ENCODE results near the gene FNDC3B.

The FNDC3B gene

GRCh38 chr3:172388412-172389078 is 349.2 kb downstream of the FNDC3B start:
- no peak overlapping the region for H3K9ac ChIP-seq (ENCODE audit: low read length in 5 of 5)
- H3K36me3 ChIP-seq (ENCODE audit: control insufficient read depth in 5 of 5, insufficient read depth in 5 of 5, low read length in 5 of 5) = peaks cover 2 to 16% (median 10%) of the 10 kb centered on the region in 5 donors
- no peaks in the 10 kb centered on the region for H3K27me3 ChIP-seq (ENCODE audit: control insufficient read depth in 5 of 5, insufficient read depth in 4 of 5, low read length in 5 of 5)
- H3K27ac ChIP-seq (ENCODE audit: low read depth, low read length) = no peak overlapping the region
- no peak overlapping the region for H3K4me3 ChIP-seq (ENCODE audit: low read depth in 1 of 5, low read length in 5 of 5)
- H3K4me1 ChIP-seq (ENCODE audit: control insufficient read depth in 5 of 5, insufficient read depth in 5 of 5, low read length in 5 of 5) = peaks cover 0 to 9% (median 4%) of the 10 kb centered on the region in 5 donors
- no peaks in the 10 kb centered on the region for H3K9me3 ChIP-seq (ENCODE audit: control insufficient read depth in 5 of 5, low read length in 5 of 5)

GRCh38 chr3:172390792-172391191 is 351.4 kb downstream of the FNDC3B start:
- Histone ChIP-seq H3K27ac (ENCODE audit: low read depth, low read length) (no peak overlapping the region), H3K9me3 (ENCODE audit: control insufficient read depth in 5 of 5, low read length in 5 of 5) (no peaks in the 10 kb centered on the region)

GRCh38 chr3:172391592-172392302 is 352.4 kb downstream of the FNDC3B start:
- Histone ChIP-seq H3K9ac (ENCODE audit: low read length in 5 of 5) (no peak overlapping the region), H3K9me3 (ENCODE audit: control insufficient read depth in 5 of 5, low read length in 5 of 5) (no peaks in the 10 kb centered on the region), H3K27ac (ENCODE audit: low read depth, low read length) (no peak overlapping the region), H3K4me1 (ENCODE audit: control insufficient read depth in 5 of 5, insufficient read depth in 5 of 5, low read length in 5 of 5) (peaks cover 0 to 9% (median 4%) of the 10 kb centered on the region in 5 donors), H3K36me3 (ENCODE audit: control insufficient read depth in 5 of 5, insufficient read depth in 5 of 5, low read length in 5 of 5) (peaks cover 0 to 18% (median 6%) of the 10 kb centered on the region in 5 donors), H3K4me3 (ENCODE audit: low read depth in 1 of 5, low read length in 5 of 5) (no peak overlapping the region), H3K27me3 (ENCODE audit: control insufficient read depth in 5 of 5, insufficient read depth in 4 of 5, low read length in 5 of 5) (no peaks in the 10 kb centered on the region)

More at GRCh38 chr3:172390792-172391191, 351.4 kb downstream of the FNDC3B start:
- Histone ChIP-seq H3K9ac (ENCODE audit: low read length in 5 of 5) (no peak overlapping the region), H3K4me3 (ENCODE audit: low read depth in 1 of 5, low read length in 5 of 5) (no peak overlapping the region), H3K27me3 (ENCODE audit: control insufficient read depth in 5 of 5, insufficient read depth in 4 of 5, low read length in 5 of 5) (no peaks in the 10 kb centered on the region), H3K4me1 (ENCODE audit: control insufficient read depth in 5 of 5, insufficient read depth in 5 of 5, low read length in 5 of 5) (peaks cover 0 to 9% (median 4%) of the 10 kb centered on the region in 5 donors), H3K36me3 (ENCODE audit: control insufficient read depth in 5 of 5, insufficient read depth in 5 of 5, low read length in 5 of 5) (peaks cover 0 to 13% (median 4%) of the 10 kb centered on the region in 5 donors)

GRCh38 chr3:172394692-172395091 is 355.3 kb downstream of the FNDC3B start:
- Histone ChIP-seq H3K36me3 (ENCODE audit: control insufficient read depth in 5 of 5, insufficient read depth in 5 of 5, low read length in 5 of 5) (peaks cover 7 to 36% (median 20%) of the 10 kb centered on the region in 5 donors), H3K27me3 (ENCODE audit: control insufficient read depth in 5 of 5, insufficient read depth in 4 of 5, low read length in 5 of 5) (no peaks in the 10 kb centered on the region), H3K9ac (ENCODE audit: low read length in 5 of 5) (no peak overlapping the region), H3K4me3 (ENCODE audit: low read depth in 1 of 5, low read length in 5 of 5) (no peak overlapping the region), H3K27ac (ENCODE audit: low read depth, low read length) (no peak overlapping the region), H3K9me3 (ENCODE audit: control insufficient read depth in 5 of 5, low read length in 5 of 5) (no peaks in the 10 kb centered on the region), H3K4me1 (ENCODE audit: control insufficient read depth in 5 of 5, insufficient read depth in 5 of 5, low read length in 5 of 5) (peaks cover 0 to 9% (median 4%) of the 10 kb centered on the region in 5 donors)

- Histone ChIP-seq H3K27ac (ENCODE audit: low read depth, low read length) (no peak overlapping the region), H3K4me1 (ENCODE audit: control insufficient read depth in 5 of 5, insufficient read depth in 5 of 5, low read length in 5 of 5) (peaks cover 0 to 7% (median 3%) of the 10 kb centered on the region in 5 donors), H3K4me3 (ENCODE audit: low read depth in 1 of 5, low read length in 5 of 5) (no peak overlapping the region), H3K9ac (ENCODE audit: low read length in 5 of 5) (no peak overlapping the region), H3K36me3 (ENCODE audit: control insufficient read depth in 5 of 5, insufficient read depth in 5 of 5, low read length in 5 of 5) (peaks cover 10 to 37% (median 23%) of the 10 kb centered on the region in 5 donors), H3K9me3 (ENCODE audit: control insufficient read depth in 5 of 5, low read length in 5 of 5) (no peaks in the 10 kb centered on the region), H3K27me3 (ENCODE audit: control insufficient read depth in 5 of 5, insufficient read depth in 4 of 5, low read length in 5 of 5) (no peaks in the 10 kb centered on the region)
These were observed 357.0 kb downstream of the FNDC3B start for GRCh38 chr3:172396400-172396799.

GRCh38 chr3:172397716-172398405 is 358.5 kb downstream of the FNDC3B start:
- Histone ChIP-seq H3K27ac (ENCODE audit: low read depth, low read length) (no peak overlapping the region), H3K9ac (ENCODE audit: low read length in 5 of 5) (no peak overlapping the region), H3K9me3 (ENCODE audit: control insufficient read depth in 5 of 5, low read length in 5 of 5) (no peaks in the 10 kb centered on the region), H3K27me3 (ENCODE audit: control insufficient read depth in 5 of 5, insufficient read depth in 4 of 5, low read length in 5 of 5) (no peaks in the 10 kb centered on the region), H3K4me3 (ENCODE audit: low read depth in 1 of 5, low read length in 5 of 5) (no peak overlapping the region), H3K4me1 (ENCODE audit: control insufficient read depth in 5 of 5, insufficient read depth in 5 of 5, low read length in 5 of 5) (peaks cover 0 to 6% (median 0%) of the 10 kb centered on the region in 5 donors), H3K36me3 (ENCODE audit: control insufficient read depth in 5 of 5, insufficient read depth in 5 of 5, low read length in 5 of 5) (peaks cover 11 to 39% (median 29%) of the 10 kb centered on the region in 5 donors)

GRCh38 chr3:172398484-172398883 is 359.1 kb downstream of the FNDC3B start:
- no peak overlapping the region for H3K4me3 ChIP-seq (ENCODE audit: low read depth in 1 of 5, low read length in 5 of 5)
- peaks cover 11 to 39% (median 29%) of the 10 kb centered on the region in 5 donors for H3K36me3 ChIP-seq (ENCODE audit: control insufficient read depth in 5 of 5, insufficient read depth in 5 of 5, low read length in 5 of 5)
- H3K4me1 ChIP-seq (ENCODE audit: control insufficient read depth in 5 of 5, insufficient read depth in 5 of 5, low read length in 5 of 5) = peaks cover 0 to 6% (median 0%) of the 10 kb centered on the region in 5 donors
- H3K27ac ChIP-seq (ENCODE audit: low read depth, low read length) = no peak overlapping the region
- H3K9ac ChIP-seq (ENCODE audit: low read length in 5 of 5) = no peak overlapping the region
- no peaks in the 10 kb centered on the region for H3K9me3 ChIP-seq (ENCODE audit: control insufficient read depth in 5 of 5, low read length in 5 of 5)
- no peaks in the 10 kb centered on the region for H3K27me3 ChIP-seq (ENCODE audit: control insufficient read depth in 5 of 5, insufficient read depth in 4 of 5, low read length in 5 of 5)

GRCh38 chr3:172402090-172402489 is 362.7 kb downstream of the FNDC3B start:
- no peak overlapping the region for H3K27ac ChIP-seq (ENCODE audit: low read depth, low read length)
- no peaks in the 10 kb centered on the region for H3K9me3 ChIP-seq (ENCODE audit: control insufficient read depth in 5 of 5, low read length in 5 of 5)
- no peak overlapping the region for H3K4me3 ChIP-seq (ENCODE audit: low read depth in 1 of 5, low read length in 5 of 5)
- no peaks in the 10 kb centered on the region for H3K27me3 ChIP-seq (ENCODE audit: control insufficient read depth in 5 of 5, insufficient read depth in 4 of 5, low read length in 5 of 5)
- H3K36me3 ChIP-seq (ENCODE audit: control insufficient read depth in 5 of 5, insufficient read depth in 5 of 5, low read length in 5 of 5) = peaks cover 6 to 29% (median 25%) of the 10 kb centered on the region in 5 donors
- peaks cover 0 to 6% (median 0%) of the 10 kb centered on the region in 5 donors for H3K4me1 ChIP-seq (ENCODE audit: control insufficient read depth in 5 of 5, insufficient read depth in 5 of 5, low read length in 5 of 5)
- no peak overlapping the region for H3K9ac ChIP-seq (ENCODE audit: low read length in 5 of 5)

GRCh38 chr3:172402892-172403643 is 363.7 kb downstream of the FNDC3B start:
- Histone ChIP-seq H3K27me3 (ENCODE audit: control insufficient read depth in 5 of 5, insufficient read depth in 4 of 5, low read length in 5 of 5) (no peaks in the 10 kb centered on the region), H3K9ac (ENCODE audit: low read length in 5 of 5) (no peak overlapping the region)

More at GRCh38 chr3:172402892-172403643, 363.7 kb downstream of the FNDC3B start:
- H3K4me1 ChIP-seq (ENCODE audit: control insufficient read depth in 5 of 5, insufficient read depth in 5 of 5, low read length in 5 of 5) = peaks cover 0 to 6% (median 0%) of the 10 kb centered on the region in 5 donors
- peaks cover 4 to 19% (median 16%) of the 10 kb centered on the region in 5 donors for H3K36me3 ChIP-seq (ENCODE audit: control insufficient read depth in 5 of 5, insufficient read depth in 5 of 5, low read length in 5 of 5)
- H3K27ac ChIP-seq (ENCODE audit: low read depth, low read length) = no peak overlapping the region
- H3K4me3 ChIP-seq (ENCODE audit: low read depth in 1 of 5, low read length in 5 of 5) = no peak overlapping the region
- no peaks in the 10 kb centered on the region for H3K9me3 ChIP-seq (ENCODE audit: control insufficient read depth in 5 of 5, low read length in 5 of 5)
